Esophagus squamous epithelium (tissue), 4 donors: ENCODE measurements around the gene CUTA.

Experiments
- POLR2A ChIP-seq, 4 donors: fragments of 450-650 bp; IDR thresholded peaks; one replicate each; pipeline ENCODE4 v1.6.1; 2017; ENCODE audit warnings: antibody characterized with exemption in 4 of 4, mild to moderate bottlenecking in 4 of 4, moderate library complexity in 3 of 4
- TF ChIP-seq, protein P1 (sequence below), 6 experiments: fragments of 450-650 bp in 4 of 6; fragments of 200-600 bp in 2 of 6; sonication (generic) in 2 of 6; IDR thresholded peaks; one replicate each; pipeline ENCODE4 v1.5.1; 2016 to 2019; ENCODE audit warnings: antibody characterized with exemption in 6 of 6, mild to moderate bottlenecking in 4 of 6, moderate library complexity in 4 of 6

DNA sequence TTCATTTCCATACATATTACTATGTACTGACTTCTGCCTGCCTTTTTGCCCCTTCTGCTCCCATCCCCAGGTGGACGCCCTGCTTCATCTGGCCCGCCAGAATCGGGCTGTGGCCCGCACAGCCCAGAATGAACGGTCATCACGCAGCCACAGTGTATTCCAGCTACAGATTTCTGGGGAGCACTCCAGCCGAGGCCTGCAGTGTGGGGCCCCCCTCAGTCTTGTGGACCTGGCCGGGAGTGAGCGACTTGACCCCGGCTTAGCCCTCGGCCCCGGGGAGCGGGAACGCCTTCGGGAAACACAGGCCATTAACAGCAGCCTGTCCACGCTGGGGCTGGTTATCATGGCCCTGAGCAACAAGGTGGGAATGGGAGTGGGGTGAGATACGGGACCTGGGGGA, 11.8 kb downstream of the CUTA start:
- TF ChIP-seq, protein P1, sequence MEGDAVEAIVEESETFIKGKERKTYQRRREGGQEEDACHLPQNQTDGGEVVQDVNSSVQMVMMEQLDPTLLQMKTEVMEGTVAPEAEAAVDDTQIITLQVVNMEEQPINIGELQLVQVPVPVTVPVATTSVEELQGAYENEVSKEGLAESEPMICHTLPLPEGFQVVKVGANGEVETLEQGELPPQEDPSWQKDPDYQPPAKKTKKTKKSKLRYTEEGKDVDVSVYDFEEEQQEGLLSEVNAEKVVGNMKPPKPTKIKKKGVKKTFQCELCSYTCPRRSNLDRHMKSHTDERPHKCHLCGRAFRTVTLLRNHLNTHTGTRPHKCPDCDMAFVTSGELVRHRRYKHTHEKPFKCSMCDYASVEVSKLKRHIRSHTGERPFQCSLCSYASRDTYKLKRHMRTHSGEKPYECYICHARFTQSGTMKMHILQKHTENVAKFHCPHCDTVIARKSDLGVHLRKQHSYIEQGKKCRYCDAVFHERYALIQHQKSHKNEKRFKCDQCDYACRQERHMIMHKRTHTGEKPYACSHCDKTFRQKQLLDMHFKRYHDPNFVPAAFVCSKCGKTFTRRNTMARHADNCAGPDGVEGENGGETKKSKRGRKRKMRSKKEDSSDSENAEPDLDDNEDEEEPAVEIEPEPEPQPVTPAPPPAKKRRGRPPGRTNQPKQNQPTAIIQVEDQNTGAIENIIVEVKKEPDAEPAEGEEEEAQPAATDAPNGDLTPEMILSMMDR (IDR thresholded peaks at IDR 0.05) = no peak
- TF ChIP-seq POLR2A (IDR thresholded peaks at IDR 0.05) = no peak
